ENCODE measurements around the gene ACSS1.

- peak; percentile 43 for TF ChIP-seq EZH2 (IDR thresholded peaks at IDR 0.05)
- peak; percentile 15 for TF ChIP-seq CTCF (IDR thresholded peaks at IDR 0.05)
Observed at GRCh38 chr20:25082498-25082873, 24.5 kb upstream of the ACSS1 start.

Data from neural progenitor cell (in vitro differentiated cells).